HG03469 (cell line): ENCODE results near the gene LSM14A.
"Not testable (repeated sequence)": the region's sequence is repeated elsewhere in the genome, so short reads cannot be mapped to it uniquely, and the experiment has no call there.

Experiments
- ATAC-seq: cut with Tn5 transposase; IDR thresholded peaks from one replicate; pipeline ENCODE4 v1.9.1; 2021; ENCODE audit warnings: mild to moderate bottlenecking, moderate library complexity, moderate number of reproducible peaks; ENCODE audit not compliant: unreplicated experiment

Gene LSM14A

DNA sequence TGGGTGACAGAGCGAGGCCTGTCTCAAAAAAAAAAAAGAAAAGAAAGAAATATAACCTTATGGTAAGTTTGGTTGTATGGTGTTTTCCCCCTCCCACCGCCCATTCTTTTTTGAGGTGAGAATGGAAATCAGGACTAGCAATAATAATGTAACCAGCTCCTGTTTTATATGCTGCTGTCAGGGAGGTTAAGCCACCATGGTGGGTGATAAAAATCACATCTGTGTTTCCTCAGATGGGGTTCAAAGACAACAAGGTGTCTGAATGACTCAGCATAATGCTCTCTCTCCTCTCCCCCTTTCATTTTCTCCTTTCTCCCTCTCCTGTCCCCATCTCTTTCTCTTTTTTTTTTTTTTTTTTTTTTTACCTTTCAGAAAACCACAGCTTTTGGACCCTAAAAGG is 53.7 kb downstream of the LSM14A start:
- no peak for ATAC-seq

DNA sequence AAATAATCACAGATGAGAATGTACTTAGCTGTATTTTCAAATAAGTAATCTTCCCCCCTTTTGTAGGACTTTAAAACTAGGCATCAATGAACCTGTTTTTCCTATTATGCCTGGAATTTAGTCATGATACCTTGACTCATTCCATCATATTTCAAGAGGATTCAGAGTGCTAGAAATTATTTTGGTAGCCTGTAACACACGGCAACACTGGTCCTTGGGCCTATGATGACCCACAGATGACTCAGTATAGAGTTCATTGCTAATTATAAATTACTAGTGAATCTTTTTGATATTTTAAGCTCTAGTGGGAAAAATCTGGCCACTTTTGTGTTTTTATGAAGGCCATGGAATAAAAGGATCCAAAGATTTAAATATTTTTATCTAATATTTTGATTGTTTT is 56.0 kb downstream of the LSM14A start:
- no peak for ATAC-seq

DNA sequence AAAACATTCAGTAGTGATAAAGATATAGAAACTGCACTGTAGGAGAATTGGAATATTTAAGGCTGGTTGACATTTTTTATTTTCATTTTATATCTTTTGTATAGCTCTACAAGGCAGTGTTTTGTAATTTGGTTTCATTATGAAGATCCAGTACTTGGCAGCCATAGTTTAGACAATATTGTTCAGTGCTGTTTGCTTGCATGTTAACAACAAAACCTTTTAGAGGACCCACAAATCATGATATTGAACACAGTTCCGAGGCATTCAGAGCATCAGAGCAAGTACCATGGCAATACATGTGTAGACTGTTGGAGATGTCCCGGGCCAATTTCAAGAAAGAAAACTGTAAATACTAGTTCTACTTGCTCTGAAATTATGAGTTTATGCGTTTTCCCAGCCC is 56.5 kb downstream of the LSM14A start:
- no peak for ATAC-seq

DNA sequence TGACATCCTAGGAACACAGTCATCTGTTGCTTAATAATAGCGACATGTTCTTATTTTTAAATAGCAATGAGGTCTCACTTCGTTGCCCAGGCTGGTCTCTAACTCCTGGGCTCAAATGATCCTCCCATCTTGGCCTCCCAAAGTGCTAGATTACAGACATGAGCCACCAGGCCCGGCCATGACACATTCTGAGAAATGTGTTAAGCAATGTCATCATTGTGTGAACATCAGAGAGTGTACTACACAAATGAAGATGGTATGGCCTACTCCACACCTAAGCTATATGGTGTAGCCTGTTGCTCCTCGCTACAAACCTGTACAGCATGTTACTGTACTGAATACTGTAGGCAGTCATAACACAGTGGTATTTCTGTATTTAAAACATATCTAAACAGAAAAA is 57.4 kb downstream of the LSM14A start:
- ATAC-seq, result no peak

DNA sequence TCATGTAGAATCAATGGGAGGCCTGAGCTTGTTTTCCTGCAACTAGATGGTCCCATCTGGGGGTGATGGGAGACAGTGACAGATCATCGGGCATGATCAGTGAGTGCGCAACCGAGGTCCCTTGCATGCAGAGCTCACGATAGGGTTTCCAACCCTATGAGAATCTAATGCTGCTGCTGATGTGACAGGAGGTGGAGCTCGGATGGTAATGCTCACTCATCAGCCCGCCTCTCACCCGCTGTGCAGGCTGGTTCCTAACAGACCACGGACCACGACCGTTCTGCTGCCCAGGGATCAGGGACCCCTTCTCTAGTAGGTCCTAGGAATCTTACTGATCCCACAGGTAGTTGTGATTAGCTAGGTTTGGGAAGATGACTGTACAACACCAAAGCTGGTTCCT is 58.5 kb downstream of the LSM14A start:
- no peak for ATAC-seq

DNA sequence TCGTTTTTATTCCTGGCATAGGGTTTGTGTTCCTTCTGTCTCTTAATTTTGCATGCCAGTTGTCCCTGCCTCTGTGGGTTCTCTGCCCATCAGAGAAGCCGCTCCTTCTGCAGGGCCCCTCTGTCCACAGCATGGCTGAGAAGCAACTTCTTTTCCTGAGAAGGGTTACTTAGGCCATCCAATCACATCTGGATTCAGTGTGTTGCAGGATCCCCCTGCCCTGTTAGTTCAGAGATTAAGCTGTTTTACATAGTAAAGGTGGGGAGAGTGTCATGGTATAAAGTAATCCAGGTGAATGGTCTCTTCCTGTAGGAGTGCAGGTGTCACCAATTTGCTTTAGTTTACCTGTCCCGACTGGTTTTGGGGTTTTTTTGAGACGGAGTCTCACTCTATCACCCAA is 59.1 kb downstream of the LSM14A start:
- no peak for ATAC-seq

DNA sequence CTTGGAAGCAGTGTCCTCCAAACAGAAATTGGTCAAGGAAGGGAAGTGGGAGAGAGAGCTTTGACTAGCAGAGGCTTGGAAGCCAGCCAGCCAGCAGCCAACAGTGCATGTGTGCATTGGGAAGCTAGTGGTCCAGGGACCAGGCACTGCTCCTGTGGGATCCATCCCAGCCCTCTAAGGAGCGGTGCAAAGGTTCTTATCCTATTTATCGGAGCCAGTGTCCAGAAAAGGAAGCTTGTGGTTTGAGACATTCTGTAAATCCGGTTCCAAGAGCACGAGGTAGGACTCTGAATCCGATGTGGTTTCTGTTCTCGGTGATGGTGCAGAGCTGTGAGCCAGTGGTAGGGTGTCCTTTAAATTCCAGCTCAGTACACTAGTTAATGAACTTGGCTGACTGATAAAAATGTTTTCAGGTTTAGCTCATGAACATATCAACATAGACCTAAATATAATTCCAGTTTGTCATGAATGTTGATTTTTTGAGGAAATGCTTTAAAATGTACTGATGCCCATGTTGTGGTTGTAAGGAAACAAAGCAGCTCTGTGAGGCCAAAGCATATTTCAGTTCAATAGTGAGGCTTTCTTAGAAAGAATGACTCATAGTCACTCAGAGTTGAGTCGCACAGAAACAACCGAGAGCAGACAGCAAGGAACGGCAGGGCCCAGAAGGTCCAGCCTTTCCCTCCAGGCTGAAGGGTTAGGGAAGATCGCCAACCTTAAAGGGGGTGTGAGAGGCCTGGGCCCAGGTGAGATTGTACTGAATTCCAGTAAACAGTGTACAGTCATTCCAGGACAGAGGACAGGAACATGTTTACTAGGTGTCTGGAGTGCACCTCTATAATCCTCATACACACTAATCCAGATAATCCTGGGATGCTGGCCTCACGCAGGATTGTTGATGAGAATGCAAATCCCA is 60.5 kb downstream of the LSM14A start:
- ATAC-seq, result no peak

DNA sequence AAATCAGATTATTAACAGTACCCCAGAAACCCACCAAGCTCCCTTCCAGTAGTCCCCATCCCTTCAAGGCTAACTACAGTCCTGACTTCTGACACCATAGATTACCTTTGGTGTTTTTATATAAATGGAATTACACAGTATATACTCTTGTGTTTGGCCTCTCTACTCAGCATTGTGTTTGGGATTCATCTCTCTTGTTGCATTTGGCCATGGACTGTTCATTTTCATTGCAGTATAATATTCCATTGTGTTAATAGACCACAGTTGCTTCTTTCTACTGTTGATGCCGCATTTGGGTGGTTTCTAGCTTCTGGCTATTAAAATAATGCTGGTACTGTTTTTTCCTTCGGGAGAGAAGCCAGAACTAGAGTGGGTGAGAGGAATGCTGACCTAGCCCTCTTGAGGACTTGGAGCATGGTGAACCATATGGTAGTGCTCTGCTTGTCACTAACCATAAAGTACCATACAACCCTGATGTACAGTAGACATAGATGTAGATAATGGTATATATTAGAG is 63.2 kb downstream of the LSM14A start:
- no peak for ATAC-seq

DNA sequence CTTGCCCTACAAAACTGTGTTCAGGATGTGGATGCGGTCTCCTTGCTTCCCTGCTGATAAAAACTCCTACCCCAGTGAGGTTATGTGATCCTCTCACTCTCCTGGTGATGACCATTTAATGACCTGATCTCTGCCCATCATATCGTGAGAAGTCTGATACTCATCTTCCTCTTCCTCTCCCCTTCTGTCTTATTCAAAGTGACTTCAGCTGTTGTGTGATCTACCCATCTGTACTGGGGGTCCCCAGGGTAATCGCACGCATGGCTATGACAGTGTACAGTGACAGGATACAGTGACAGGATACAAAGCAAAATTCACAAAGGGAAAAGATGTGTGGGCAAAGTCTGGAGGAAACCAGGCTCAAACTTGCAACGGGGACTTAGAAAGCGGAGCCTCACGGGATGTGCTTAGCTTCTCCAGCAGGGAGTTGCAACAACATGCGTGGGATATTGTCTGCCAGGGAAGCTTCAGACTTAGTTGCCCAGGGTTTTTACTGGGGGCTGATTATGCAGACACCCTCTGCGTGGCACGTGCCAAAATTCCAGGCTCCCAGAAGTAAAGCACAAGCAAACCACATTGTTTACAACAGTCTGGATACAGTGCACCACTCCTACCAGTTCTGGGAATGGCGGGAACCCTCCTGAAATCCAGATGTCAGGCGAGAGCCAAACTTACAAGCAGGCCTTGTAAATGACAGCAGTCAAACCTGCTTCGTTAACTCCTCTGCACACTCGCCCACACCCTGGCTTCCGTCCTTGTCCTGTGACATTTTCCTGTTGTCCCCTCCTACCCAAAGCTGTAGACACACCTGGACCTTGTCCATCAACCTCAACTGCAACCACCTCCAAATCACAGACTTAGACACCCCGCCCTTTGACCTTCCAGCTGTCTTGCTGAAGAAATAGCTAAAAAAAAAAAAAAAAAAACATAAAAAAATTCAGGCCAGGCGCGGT is 64.0 kb downstream of the LSM14A start:
- ATAC-seq, result no peak

DNA sequence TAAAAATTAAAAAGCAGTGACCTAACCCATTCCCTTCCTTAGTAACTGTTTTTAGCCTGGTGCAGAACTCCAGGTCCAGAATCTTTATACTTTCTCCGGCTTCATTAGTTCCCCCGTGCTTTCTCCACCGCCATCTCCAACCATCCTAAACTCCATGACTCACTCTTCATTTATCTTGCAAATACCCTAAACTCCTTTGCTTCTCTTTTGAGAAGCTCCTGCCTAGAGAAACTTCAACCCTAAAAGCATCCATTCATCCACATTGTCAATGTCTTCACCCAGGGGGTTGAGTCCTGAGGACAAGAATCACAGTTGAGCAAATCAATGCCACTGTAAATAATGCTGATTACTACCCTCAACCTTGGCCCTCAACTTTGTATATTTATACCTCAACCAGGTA is 65.0 kb downstream of the LSM14A start:
- no peak for ATAC-seq

DNA sequence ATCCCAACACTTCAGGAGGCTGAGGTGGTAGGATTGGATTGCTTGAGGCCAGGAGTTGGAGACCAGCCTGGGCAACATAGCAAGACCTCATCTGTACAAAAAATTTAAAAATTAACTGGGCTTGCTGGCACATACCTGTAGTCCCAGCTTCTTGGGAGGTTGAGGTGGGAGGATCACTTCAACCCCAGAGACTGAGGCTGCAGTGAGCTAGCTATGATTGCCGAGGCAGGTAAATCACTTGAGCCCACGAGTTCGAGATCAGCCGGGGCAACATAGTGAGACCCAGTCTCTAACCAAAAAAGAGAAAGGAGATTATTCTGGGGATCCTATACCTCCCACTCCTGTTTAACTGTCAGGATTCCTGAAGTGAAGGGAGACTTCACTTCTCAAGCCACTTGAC is 65.6 kb downstream of the LSM14A start:
- ATAC-seq, result no peak

DNA sequence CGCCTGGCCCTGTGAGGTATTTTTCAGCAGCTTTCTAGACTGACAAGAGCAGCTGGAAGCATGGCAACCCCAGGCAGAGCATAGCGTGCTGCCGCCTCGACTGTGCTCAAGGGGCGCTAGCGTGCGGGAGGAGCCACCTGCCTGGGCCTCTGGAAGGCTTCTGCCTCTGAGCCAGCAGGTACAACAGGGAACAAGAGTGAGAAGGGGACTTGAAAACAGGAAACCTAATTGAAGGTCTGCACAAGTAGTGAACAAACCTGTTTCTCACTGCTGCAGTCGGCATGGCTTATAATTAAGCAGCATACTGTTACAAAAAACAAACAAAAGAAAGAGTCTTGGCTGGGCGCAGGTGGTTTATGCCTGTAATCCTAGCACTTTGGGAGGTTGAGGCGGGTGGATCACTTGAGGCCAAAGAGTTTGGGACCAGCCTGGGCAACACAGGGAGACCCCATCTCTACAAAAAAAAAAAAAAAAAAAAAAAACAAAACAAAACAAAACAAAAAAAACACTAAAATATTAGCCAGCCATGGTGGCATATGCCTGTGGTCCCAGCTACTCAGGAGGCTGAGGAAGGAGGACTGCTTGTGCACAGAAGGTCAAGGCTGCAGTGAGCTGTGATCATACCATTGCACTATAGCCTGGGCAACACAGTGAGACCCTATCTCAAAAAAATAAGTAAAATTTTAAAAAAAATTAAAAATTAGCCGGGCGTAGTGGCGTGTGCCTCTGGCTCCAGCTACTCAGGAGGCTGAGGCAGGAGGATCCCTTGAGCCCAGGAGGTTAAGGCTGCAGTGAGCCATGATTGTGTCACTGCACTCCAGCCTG is 69.4 kb downstream of the LSM14A start:
- no peak for ATAC-seq

DNA sequence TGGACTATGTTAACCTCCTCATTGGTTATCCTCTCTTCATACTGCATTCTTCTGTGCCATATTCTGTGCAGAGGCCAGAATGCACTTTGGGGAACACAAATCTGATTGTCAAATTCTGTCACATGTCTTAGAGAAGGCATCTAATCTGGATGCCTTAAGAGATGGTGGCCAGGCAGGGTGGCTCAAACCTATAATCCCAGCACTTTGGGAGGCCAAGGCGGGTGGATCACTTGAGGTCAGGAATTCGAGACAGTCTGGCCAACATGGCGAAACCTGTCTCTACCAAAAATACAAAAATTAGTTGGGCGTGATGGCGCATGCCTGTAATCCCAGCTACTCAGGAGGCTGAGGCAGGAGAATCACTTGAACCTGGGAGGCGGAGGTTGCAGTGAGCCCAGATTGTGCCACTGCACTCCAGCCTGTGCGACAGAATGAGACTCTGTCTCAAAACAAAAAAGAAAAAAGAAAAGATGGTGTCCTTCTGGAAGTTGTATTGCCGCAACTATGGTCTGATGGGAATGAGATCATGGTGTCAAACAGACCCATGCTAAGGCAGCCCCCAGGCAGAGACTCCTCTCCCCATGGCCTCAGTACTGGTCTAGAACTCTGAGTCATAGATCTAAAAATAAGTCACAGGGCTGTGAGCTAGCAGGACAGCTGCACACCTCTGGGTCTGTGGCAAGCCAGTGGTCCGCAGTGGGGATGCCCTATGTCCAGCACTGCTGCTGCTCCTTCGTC is 71.0 kb downstream of the LSM14A start:
- ATAC-seq, result not testable (repeated sequence)

DNA sequence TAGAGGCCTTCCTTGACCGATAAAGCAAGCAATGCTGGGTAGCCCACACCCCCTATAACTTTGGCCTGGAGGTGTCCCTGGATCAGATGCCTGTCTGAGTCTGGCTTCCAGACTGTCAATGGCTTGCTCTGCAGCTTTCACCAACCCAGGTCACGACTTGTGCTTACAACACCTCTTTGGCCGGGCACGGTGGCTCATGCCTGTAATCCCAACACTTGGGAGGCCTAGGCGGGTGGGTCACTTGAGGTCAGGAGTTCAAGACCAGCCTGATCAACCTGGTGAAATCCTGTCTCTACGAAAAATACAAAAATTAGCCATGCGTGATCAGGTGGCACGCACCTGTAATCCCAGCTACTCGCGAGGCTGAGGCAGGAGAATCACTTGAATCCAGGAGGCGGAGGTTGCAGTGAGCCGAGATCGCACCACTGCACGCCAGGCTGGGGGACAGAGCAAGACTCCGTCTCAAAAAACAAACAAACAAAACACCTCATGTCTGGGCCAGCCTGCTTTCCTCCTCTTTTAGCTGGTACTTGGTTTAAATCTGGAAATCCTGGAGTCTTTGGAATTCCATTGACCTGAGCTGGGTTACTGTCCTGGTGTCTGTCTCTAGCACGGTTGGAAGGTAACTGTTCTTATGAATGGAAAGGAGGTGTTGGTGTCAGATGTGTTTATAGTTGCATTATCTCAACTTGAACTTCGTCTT is 71.7 kb downstream of the LSM14A start:
- ATAC-seq, result no peak

DNA sequence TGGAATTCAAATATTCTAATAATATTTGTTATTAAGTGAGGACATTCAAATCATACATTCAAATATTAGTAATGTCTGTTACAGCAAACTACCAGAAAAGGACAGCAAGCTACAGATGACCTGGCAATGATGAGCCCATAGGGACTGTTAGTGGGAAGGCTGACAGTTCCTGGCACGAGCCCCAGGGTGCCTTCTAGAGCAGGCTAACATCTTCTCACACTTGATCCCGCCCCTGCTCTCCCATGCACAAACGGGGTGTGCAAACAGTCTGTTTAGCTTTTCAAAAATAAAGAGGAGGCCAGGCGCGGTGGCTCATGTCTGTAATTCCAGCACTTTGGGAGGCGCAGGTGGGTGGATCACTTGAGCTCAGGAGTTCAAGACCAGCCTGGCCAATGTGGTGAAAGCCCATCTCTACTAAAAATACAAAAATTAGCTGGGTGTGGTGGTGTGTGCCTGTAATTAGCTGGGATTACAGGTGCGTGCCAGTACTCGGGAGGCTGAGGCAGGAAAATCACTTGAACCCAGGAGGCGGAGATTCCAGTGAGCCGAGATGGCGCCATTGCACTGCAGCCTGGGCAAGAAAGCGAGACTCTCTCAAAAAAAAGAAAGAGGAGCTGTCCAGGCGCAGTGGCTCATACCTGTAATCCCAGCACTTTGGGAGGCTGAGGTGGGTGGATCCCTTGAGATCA is 72.5 kb downstream of the LSM14A start:
- ATAC-seq, result no peak

DNA sequence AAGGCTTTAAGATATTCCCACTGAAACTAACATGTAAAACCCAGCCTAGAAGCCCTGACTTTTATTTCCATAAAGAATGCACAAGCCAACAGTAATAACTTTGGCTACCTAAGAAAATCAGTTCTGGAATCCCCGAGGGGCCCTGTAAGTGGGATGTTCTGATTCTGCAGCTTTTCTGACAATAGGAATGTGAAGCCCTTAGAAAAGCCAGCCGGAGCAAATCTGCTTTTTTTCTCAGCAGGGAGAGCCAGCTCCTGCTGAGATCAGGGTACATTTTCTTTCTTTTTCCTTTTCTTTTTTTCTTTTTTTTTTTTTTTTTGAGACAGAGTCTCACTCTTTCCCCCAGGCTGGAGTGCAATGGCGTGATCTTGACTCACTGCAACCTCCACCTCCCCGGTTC is 74.0 kb downstream of the LSM14A start:
- no peak for ATAC-seq

DNA sequence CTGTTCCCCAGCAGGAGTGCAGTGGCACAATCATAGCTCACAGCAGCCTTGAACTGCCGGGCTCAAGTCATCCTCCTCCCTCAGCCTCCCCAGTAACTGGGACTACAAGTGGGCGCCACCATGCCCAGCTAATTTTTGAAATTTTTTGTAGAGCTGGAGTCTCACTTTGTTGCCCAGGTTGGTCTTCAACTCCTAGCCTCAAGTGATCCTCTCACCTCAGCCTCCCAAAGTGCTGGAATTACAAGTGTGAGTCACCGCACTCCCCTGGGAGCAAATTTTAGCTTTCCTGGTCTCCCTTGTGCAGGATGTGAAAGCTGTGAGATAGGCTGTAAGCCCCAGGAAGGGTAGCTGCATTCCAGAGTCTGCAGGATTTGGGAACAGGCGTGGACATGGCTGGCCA is 76.6 kb downstream of the LSM14A start:
- ATAC-seq, result no peak

DNA sequence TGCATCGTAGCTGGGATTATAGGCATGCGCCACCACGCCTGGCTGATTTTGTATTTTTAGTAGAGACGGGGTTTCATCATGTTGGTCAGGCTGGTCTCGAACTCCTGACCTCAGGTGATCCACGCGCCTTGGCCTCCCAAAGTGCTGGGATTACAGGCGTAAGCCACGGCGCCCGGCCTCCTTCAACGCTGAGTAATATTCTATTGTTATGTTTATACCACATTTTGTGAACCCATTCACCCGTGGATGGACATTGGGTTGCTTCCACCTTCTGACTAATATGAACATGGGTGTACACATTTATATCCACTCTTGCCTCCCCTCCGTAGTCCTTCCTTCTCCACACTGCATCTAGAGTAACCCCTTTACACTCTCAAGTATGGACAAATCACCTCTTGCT is 80.9 kb downstream of the LSM14A start:
- not testable (repeated sequence) for ATAC-seq

DNA sequence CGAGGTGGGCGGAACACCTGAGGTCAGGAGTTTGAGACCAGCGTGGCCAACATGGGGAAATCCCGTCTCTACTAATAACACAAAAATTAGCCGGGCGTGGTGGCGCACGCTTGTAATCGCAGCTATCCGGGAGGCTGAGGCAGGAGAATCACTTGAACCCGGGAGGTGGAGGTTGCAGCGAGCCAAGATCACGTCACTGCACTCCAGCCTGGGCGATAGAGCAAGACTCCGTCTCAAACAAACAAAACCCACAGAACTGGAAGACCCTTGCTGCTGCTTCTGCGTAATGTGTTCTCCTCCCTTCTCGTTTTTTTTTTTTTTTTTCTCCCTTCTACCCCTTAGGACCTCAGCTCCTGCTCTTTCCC is 81.4 kb downstream of the LSM14A start:
- ATAC-seq, result not testable (repeated sequence)
